BJ (cell line): ENCODE data around the gene INPP1. TPM values are rescaled to one million over a fixed set of nuclear protein-coding genes. Genes with fewer than 3 reads are reported as not detected.
A peak's percentile ranks its signal among the peaks of the same experiment; 100 is the strongest.

Experiments used
- CTCF ChIA-PET: fragments of 350-600 bp; formaldehyde crosslinking; extraction: SDS; loops from one replicate; lab custom pipeline; 2021; ENCODE audit warnings: antibody characterized with exemption, inconsistent platforms; lab: Yijun Ruan, JAX
- POLR2A ChIA-PET: fragments of 300-600 bp; sonication (Branson Sonifier 250); formaldehyde crosslinking; extraction: SDS; loops from one replicate; lab custom pipeline; 2021; ENCODE audit warnings: antibody characterized with exemption; lab: Charles Lee
- DNase-seq: peaks from one replicate; pipeline ENCODE4 v3.0.0-alpha.2; 2011; ENCODE audit warnings: low read depth
- H3K27me3 ChIP-seq: 2 replicates; pipeline ENCODE4 v1.6.0; 2011; ENCODE audit warnings: low read length; ENCODE audit not compliant: control insufficient read depth, insufficient read depth
- H3K36me3 ChIP-seq: 2 replicates; pipeline ENCODE4 v1.5.1; 2011; ENCODE audit warnings: low read length; ENCODE audit not compliant: control insufficient read depth, insufficient read depth
- H3K4me3 ChIP-seq: 2 replicates; pipeline ENCODE4 v1.5.1; 2011; ENCODE audit warnings: low read depth, mild to moderate bottlenecking, control low read depth, low read length
- polyA plus RNA-seq: library from polyadenylated mRNA; depleted of rRNA; stranded (reverse); fragments of >200 nt; gene quantifications from 2 replicates; pipeline ENCODE4 v1.2.3, GENCODE V29; 2011
- TF ChIP-seq, protein P1 (sequence below): IDR thresholded peaks from 2 replicates; pipeline ENCODE4 v1.5.1; 2011; ENCODE audit warnings: low read depth, mild to moderate bottlenecking, control low read depth, inconsistent platforms, low read length, moderate library complexity; ENCODE audit not compliant: insufficient read depth

The INPP1 gene
- polyA plus RNA-seq, 1 experiment, result 6.5 TPM

DNA sequence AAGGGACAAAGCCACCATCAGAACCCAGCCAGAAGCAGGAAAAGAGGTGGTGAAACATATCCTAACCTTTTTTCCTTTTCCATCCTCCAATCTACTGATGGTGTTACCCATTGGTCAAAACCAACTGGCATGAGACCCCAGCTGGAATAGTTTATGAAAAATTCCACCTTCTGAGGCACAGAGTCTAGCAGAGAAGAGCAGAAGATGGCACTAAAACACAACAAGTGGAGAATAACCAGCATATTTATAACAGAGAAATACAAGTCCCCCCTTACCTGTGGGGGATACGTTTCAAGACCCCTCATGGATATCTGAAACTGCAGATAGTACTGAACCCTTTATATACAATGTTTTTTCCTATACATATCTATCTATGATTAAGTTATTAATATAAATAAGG lies 4.9 kb upstream of the INPP1 start:
- ChIA-PET CTCF (interaction anchor here (0.5 kb wide), 1 partner anchor 654 kb away, joined by 3 read pairs; no protein-coding TSS in a partner anchor), POLR2A (no interaction called here)
- Histone ChIP-seq H3K4me3 (no peak overlapping the region), H3K36me3 (no peaks in the 10 kb centered on the region), H3K27me3 (no peaks in the 10 kb centered on the region)
- DNase-seq, result no peak
- TF ChIP-seq, protein P1, sequence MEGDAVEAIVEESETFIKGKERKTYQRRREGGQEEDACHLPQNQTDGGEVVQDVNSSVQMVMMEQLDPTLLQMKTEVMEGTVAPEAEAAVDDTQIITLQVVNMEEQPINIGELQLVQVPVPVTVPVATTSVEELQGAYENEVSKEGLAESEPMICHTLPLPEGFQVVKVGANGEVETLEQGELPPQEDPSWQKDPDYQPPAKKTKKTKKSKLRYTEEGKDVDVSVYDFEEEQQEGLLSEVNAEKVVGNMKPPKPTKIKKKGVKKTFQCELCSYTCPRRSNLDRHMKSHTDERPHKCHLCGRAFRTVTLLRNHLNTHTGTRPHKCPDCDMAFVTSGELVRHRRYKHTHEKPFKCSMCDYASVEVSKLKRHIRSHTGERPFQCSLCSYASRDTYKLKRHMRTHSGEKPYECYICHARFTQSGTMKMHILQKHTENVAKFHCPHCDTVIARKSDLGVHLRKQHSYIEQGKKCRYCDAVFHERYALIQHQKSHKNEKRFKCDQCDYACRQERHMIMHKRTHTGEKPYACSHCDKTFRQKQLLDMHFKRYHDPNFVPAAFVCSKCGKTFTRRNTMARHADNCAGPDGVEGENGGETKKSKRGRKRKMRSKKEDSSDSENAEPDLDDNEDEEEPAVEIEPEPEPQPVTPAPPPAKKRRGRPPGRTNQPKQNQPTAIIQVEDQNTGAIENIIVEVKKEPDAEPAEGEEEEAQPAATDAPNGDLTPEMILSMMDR, result no peak

DNA sequence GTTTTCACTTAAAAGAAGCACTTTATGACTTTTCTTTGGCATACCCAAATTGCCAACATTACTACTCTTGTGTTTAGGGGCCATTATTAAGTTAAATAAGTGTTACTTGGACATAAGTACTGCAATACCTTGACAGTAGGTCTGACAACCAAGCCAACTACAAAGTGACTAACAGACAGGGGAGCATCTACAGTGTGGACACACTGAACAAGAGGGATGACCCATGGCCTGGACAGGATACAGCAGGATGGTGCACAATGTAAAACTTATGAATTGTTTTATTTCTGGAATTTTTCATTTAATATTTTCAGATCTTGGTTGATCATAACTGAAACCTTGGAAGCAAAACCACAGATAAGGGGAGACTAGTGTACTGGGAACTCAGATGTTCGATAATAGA lies 4.0 kb upstream of the INPP1 start:
- DNase-seq, result no peak
- ChIA-PET CTCF (no interaction called here), POLR2A (no interaction called here)
- Histone ChIP-seq H3K27me3 (no peaks in the 10 kb centered on the region), H3K36me3 (no peaks in the 10 kb centered on the region), H3K4me3 (no peak overlapping the region)
- TF ChIP-seq, protein P1, result no peak

DNA sequence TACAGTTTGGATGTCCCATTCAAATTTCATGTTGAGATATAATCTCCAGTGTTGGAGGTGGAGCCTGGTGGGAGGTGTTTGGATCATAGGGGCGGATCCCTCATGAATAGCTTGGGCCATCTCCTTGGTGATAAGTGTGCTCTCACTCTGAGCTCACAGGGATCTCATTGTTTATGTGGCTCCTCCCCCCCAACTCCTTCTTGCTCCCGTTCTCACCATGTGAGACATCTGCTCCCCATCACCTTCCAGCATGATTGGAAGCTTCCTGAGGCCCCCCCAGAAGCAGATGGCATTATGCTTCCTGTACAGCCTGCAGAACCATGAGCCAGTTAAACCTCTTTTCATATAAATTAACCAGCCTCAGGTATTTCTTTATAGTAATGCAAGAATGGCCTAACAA lies 3.0 kb upstream of the INPP1 start:
- no peak for DNase-seq
- Histone ChIP-seq H3K4me3 (no peak overlapping the region), H3K27me3 (no peaks in the 10 kb centered on the region), H3K36me3 (no peaks in the 10 kb centered on the region)
- TF ChIP-seq, protein P1, result no peak
- CTCF ChIA-PET, result interaction anchor here (0.7 kb wide), 1 partner anchor 680 kb away, joined by 3 read pairs; no protein-coding TSS in a partner anchor
- POLR2A ChIA-PET, result no interaction called here

DNA sequence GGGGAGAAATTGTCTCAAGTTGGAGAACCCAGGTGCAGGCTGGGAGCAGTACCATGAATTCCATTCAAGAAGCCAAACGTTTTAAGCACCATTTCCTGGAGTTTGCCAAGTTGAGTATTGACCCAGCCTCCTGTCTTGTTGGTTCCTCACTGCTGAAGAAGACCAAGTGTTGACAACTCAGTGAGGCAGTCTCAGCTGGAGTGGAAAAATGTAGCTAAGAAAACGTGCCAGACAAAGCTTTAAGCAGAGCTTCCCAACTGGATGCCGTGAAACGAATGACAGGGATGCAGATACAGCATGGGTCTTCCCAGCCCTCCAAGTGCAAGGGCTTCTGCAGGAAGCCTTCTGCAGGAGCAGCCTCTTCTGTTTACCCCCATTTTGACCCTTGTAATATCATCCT lies 778 bp upstream of the INPP1 start:
- CTCF ChIA-PET, result interaction anchor here (1.6 to 3.2 kb wide), 2 partner anchors 19 to 23 kb away, joined by 3 to 13 read pairs; partner anchors contain the start of gene HIBCH
- DNase-seq, result no peak
- no peaks in the 10 kb centered on the region for H3K36me3 ChIP-seq
- no peak overlapping the region for H3K4me3 ChIP-seq
- H3K27me3 ChIP-seq, result no peaks in the 10 kb centered on the region
- POLR2A ChIA-PET, result no interaction called here
- TF ChIP-seq, protein P1, result no peak

DNA sequence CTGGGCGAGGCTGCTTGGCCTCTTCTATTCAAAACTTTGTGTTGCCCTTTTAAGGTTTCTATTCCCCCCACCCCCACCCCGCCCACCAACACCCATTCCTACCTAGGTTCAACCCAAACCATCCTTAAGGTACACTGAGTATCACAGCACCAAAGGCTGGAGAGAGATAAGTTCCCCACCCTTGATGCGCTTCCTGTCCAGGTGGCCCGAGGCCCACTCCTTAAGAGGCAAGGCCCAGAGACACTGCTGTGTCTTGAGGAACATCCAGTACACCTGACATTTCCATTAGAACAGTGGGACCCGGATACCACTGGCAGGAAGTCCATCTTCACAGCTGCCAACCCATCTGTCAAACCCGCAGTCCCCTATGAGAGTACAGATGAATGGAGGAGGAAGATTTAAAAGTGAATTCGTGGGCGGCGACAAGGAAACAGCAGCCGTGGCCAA lies 277 bp upstream of the INPP1 start:
- DNase-seq, result no peak
- H3K36me3 ChIP-seq, result no peaks in the 10 kb centered on the region
- TF ChIP-seq, protein P1, result no peak
- ChIA-PET CTCF (interaction anchor here (1.2 to 3.2 kb wide), 4 partner anchors 11 to 48 kb away, joined by 3 to 16 read pairs (median 8); partner anchors contain the start of gene HIBCH), POLR2A (no interaction called here)
- H3K27me3 ChIP-seq, result no peaks in the 10 kb centered on the region
- peak overlapping the region; percentile 75 for H3K4me3 ChIP-seq
